ENCODE results near the gene SPINT3.

SPINT3 gene

DNA sequence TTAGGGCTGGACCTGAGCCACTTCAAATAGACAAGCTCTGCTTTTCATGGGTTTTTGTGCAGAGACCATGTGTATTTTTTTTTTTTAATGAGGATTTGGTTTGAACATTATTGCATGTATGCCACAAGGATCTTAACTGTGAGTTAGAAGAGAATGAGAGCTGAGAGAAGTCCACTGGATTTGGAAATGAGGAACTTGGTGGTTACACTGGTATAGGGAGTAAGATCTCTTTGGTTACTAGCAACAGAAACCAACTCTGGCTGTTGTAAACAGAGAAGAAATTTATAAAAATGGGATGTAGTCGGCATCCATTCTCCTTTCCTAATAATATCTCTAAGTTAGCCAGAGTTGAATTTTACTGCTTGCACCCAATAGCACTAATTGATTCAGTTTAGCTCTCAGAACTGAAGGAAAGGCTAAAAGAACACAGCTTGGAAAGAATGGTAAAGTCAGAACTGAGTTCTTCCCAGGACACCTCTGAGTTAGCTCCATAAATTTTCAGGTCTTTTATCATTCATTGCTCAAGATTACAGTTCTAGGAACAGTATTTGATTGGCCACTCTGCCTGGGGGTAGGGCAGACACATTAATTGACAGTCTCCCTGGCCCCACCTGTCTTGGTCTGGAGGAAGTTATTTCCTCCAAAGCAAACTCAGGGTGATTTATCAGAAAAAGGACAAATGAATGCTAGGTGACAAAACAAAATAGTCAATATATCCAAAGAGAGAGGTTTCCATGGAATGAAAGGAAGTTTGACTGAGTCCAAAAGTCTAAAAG is 49.7 kb downstream of the SPINT3 start:
- H3K79me2 ChIP-seq (ENCODE audit: control insufficient read depth, low read length): no peaks in the 10 kb centered on the region
- no peaks in the 10 kb centered on the region for H4K20me1 ChIP-seq (ENCODE audit: control insufficient read depth, insufficient read depth, low read depth, low read length)
- no peaks in the 10 kb centered on the region for H3K9me3 ChIP-seq (ENCODE audit: control insufficient read depth, insufficient read depth, low read length)
- no peak overlapping the region for H3K4me3 ChIP-seq (ENCODE audit: low read length)
- H3K27ac ChIP-seq (ENCODE audit: low read depth, low read length): no peak overlapping the region
- no peaks in the 10 kb centered on the region for H3F3A ChIP-seq (ENCODE audit: control insufficient read depth, insufficient read depth)
- H3K4me1 ChIP-seq (ENCODE audit: control insufficient read depth, low read length): peaks cover 10% of the 10 kb centered on the region
- peaks cover 71% of the 10 kb centered on the region for H3K27me3 ChIP-seq (ENCODE audit: control insufficient read depth, low read length)
- H3K36me3 ChIP-seq (ENCODE audit: control insufficient read depth, low read length): no peaks in the 10 kb centered on the region
- no peaks in the 10 kb centered on the region for H3K9me2 ChIP-seq (replicated peaks; ENCODE audit: control insufficient read depth, low read length)
- no peak overlapping the region for H3K4me2 ChIP-seq (ENCODE audit: low read length)
- TF ChIP-seq, protein P1, sequence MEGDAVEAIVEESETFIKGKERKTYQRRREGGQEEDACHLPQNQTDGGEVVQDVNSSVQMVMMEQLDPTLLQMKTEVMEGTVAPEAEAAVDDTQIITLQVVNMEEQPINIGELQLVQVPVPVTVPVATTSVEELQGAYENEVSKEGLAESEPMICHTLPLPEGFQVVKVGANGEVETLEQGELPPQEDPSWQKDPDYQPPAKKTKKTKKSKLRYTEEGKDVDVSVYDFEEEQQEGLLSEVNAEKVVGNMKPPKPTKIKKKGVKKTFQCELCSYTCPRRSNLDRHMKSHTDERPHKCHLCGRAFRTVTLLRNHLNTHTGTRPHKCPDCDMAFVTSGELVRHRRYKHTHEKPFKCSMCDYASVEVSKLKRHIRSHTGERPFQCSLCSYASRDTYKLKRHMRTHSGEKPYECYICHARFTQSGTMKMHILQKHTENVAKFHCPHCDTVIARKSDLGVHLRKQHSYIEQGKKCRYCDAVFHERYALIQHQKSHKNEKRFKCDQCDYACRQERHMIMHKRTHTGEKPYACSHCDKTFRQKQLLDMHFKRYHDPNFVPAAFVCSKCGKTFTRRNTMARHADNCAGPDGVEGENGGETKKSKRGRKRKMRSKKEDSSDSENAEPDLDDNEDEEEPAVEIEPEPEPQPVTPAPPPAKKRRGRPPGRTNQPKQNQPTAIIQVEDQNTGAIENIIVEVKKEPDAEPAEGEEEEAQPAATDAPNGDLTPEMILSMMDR (IDR thresholded peaks at IDR 0.05; ENCODE audit: low read depth, low read length, poor library complexity, severe bottlenecking): no peak
- no peak for TF ChIP-seq EZH2phosphoT487 (IDR thresholded peaks at IDR 0.05; ENCODE audit: borderline replicate concordance, low read length)

- Histone ChIP-seq H3K79me2 (ENCODE audit: control insufficient read depth, low read length) (no peaks in the 10 kb centered on the region), H3K27ac (ENCODE audit: low read depth, low read length) (no peak overlapping the region), H3K9me3 (ENCODE audit: control insufficient read depth, insufficient read depth, low read length) (no peaks in the 10 kb centered on the region), H3F3A (ENCODE audit: control insufficient read depth, insufficient read depth) (no peaks in the 10 kb centered on the region), H3K4me3 (ENCODE audit: low read length) (no peak overlapping the region), H3K4me1 (ENCODE audit: control insufficient read depth, low read length) (no peaks in the 10 kb centered on the region), H4K20me1 (ENCODE audit: control insufficient read depth, insufficient read depth, low read depth, low read length) (no peaks in the 10 kb centered on the region), H3K4me2 (ENCODE audit: low read length) (no peak overlapping the region), H3K27me3 (ENCODE audit: control insufficient read depth, low read length) (peaks cover 57% of the 10 kb centered on the region), H3K9me2 (replicated peaks; ENCODE audit: control insufficient read depth, low read length) (no peaks in the 10 kb centered on the region), H3K36me3 (ENCODE audit: control insufficient read depth, low read length) (no peaks in the 10 kb centered on the region)
- no peak for TF ChIP-seq EZH2phosphoT487 (IDR thresholded peaks at IDR 0.05; ENCODE audit: borderline replicate concordance, low read length)
- TF ChIP-seq, protein P1 (IDR thresholded peaks at IDR 0.05; ENCODE audit: low read depth, low read length, poor library complexity, severe bottlenecking): no peak
These were observed 51.7 kb downstream of the SPINT3 start for GRCh38 chr20:45463709-45464108.

GRCh38 chr20:45462711-45463509 is 52.5 kb downstream of the SPINT3 start:
- Histone ChIP-seq H3K27ac (ENCODE audit: low read depth, low read length) (no peak overlapping the region), H3K27me3 (ENCODE audit: control insufficient read depth, low read length) (peaks cover 49% of the 10 kb centered on the region), H3F3A (ENCODE audit: control insufficient read depth, insufficient read depth) (no peaks in the 10 kb centered on the region), H4K20me1 (ENCODE audit: control insufficient read depth, insufficient read depth, low read depth, low read length) (no peaks in the 10 kb centered on the region), H3K4me3 (ENCODE audit: low read length) (no peak overlapping the region), H3K9me2 (replicated peaks; ENCODE audit: control insufficient read depth, low read length) (no peaks in the 10 kb centered on the region), H3K79me2 (ENCODE audit: control insufficient read depth, low read length) (no peaks in the 10 kb centered on the region), H3K36me3 (ENCODE audit: control insufficient read depth, low read length) (no peaks in the 10 kb centered on the region), H3K4me1 (ENCODE audit: control insufficient read depth, low read length) (no peaks in the 10 kb centered on the region), H3K4me2 (ENCODE audit: low read length) (no peak overlapping the region), H3K9me3 (ENCODE audit: control insufficient read depth, insufficient read depth, low read length) (no peaks in the 10 kb centered on the region)
- TF ChIP-seq, protein P1 (IDR thresholded peaks at IDR 0.05; ENCODE audit: low read depth, low read length, poor library complexity, severe bottlenecking): no peak
- no peak for TF ChIP-seq EZH2phosphoT487 (IDR thresholded peaks at IDR 0.05; ENCODE audit: borderline replicate concordance, low read length)

Measured in DOHH2 (cell line).